IPS-15b (cell line): Measurements from ENCODE around the gene SRRM5.

Experiments
- H3K27me3 ChIP-seq: one replicate; pipeline ENCODE4 v1.6.1; 2013; ENCODE audit warnings: low read length; ENCODE audit not compliant: control insufficient read depth, insufficient read depth
- H3K36me3 ChIP-seq: one replicate; pipeline ENCODE4 v1.6.1; 2013; ENCODE audit warnings: low read length; ENCODE audit not compliant: control insufficient read depth, insufficient read depth
- H3K4me1 ChIP-seq: one replicate; pipeline ENCODE4 v1.6.1; 2013; ENCODE audit warnings: mild to moderate bottlenecking, low read length; ENCODE audit not compliant: control insufficient read depth, insufficient read depth
- H3K4me3 ChIP-seq: one replicate; pipeline ENCODE4 v1.5.1; 2013; ENCODE audit warnings: low read depth, low read length
- H3K9ac ChIP-seq: one replicate; pipeline ENCODE4 v1.6.1; 2013; ENCODE audit warnings: low read depth, mild to moderate bottlenecking, low read length
- H3K9me3 ChIP-seq: one replicate; pipeline ENCODE4 v1.6.1; 2013; ENCODE audit warnings: mild to moderate bottlenecking, low read length; ENCODE audit not compliant: control insufficient read depth, insufficient read depth

Gene SRRM5

DNA sequence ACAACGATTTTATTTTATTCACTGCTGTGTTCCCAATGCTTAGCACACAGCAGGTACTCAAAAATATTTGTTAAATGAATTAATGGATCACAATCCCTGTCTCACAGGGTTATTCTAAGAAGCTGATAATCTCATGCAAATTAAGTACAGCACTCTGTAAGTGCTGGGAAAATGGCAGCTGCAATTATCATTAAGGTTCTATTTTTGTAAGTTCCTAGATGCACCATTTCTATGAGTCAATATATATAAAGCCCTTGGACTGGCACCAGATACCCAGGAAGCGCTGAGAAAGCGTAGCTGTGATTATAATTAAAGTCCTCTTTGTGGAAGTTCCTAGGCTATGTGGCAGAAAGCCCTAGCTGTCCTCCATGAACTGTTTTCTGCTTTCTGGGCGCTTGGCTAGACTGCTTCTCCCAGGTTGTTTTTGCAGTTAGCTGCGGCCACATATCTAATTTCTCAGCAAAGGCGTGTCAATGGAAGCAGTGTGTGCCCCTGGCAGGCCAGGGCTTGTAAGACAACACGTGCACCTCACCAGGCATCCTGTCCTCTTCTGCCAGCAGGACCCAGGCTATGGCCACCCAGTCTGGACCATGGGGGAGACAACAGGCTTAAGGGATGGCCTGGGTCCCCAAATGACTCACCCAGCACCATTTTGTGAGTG lies 5.2 kb upstream of the SRRM5 start:
- H3K9me3 ChIP-seq, result no peaks in the 10 kb centered on the region
- H3K9ac ChIP-seq, result no peak overlapping the region
- H3K4me1 ChIP-seq, result no peaks in the 10 kb centered on the region
- no peaks in the 10 kb centered on the region for H3K27me3 ChIP-seq
- no peak overlapping the region for H3K4me3 ChIP-seq
- no peaks in the 10 kb centered on the region for H3K36me3 ChIP-seq

DNA sequence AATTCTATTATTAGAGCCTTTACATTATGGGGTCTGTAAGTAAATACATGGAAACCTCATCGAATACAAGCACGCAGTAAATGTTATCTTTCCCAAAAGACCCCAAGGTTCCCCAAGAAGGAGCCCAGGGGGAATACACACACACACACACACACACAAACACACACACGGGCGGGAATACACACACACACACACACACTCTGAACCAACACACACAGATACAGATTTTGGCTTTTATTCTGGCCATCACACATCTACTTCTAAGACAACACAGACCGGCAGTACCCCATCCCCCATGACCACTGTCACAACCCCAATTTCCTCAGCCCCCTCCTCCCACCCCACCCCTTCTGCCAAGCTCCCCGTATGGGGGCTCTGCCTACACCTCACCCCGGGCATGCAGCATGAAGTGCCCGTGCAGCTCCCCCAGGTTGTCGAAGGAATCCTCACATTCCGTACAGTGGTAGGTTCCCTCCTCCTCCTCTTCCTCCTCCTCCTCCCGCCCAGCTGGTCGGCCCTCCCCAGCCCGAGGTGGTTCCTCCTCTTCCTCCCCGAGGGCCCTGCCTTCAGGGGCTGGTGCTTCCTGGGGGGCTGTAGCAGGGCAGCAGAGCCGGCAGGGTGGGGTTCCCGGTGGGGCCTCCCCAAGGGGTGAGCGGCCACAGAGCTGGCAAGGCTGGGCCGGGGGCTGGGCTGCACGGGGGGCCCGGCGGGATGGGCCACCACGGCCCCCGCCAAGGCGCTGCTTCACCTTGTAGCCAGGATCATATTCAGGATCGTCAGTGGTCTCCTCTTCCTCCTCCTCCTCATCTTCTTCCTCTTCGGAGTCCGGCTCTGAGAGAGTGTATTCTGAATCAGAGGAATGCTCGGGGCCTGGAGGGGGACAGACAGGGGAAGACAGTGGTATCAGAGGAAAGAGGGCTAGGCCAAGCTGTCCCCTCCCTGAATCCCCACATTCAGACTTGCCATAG lies 4.4 kb upstream of the SRRM5 start:
- Histone ChIP-seq H3K4me1 (no peaks in the 10 kb centered on the region), H3K36me3 (no peaks in the 10 kb centered on the region)

DNA sequence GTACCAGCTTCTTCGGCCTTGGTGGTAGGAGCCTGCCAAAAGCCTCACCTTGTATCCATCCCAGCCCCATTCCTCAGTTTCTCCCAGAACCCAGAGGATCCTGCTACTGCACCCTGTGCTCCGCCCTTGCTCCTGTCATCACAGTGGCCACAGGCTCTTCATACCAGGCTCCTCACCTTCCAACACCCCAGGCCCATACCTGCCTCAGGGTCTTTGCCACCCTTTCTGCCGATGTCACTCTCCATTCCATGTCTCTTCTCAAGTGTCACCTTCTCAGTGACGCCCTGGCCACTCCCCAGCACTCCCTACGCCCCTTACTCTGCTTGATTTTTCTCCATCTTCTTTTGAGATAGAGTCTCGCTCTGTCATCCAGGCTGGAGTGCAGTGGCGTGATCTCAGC lies 2.0 kb upstream of the SRRM5 start:
- Histone ChIP-seq H3K27me3 (no peaks in the 10 kb centered on the region), H3K9me3 (no peaks in the 10 kb centered on the region), H3K36me3 (no peaks in the 10 kb centered on the region), H3K9ac (no peak overlapping the region), H3K4me1 (no peaks in the 10 kb centered on the region), H3K4me3 (no peak overlapping the region)

More for the DNA sequence above, 4.4 kb upstream of the SRRM5 start:
- peak overlapping the region; percentile 24 for H3K9ac ChIP-seq
- H3K9me3 ChIP-seq, result no peaks in the 10 kb centered on the region
- H3K27me3 ChIP-seq, result no peaks in the 10 kb centered on the region
- H3K4me3 ChIP-seq, result no peak overlapping the region

DNA sequence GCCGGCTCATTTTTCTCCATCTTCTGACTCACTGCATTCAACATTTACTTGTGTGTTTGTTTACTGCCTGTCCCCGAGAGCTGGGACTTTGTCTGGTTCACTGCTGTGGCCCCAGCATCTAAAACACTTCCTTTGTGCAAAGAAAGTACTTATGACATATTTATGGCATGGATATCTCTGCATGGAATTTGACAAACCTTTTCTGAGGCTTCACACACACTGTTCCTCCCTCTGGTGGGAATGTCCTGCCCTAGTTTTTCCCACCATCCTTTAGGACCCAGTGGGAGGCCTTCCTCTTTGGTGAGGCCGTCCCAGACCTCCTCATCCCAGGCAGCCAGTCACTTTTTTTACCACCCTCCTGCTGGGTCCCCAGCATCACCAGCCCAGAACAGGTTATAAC lies 1.4 kb upstream of the SRRM5 start:
- Histone ChIP-seq H3K36me3 (no peaks in the 10 kb centered on the region), H3K4me3 (no peak overlapping the region), H3K9ac (no peak overlapping the region), H3K9me3 (no peaks in the 10 kb centered on the region), H3K27me3 (no peaks in the 10 kb centered on the region), H3K4me1 (no peaks in the 10 kb centered on the region)

DNA sequence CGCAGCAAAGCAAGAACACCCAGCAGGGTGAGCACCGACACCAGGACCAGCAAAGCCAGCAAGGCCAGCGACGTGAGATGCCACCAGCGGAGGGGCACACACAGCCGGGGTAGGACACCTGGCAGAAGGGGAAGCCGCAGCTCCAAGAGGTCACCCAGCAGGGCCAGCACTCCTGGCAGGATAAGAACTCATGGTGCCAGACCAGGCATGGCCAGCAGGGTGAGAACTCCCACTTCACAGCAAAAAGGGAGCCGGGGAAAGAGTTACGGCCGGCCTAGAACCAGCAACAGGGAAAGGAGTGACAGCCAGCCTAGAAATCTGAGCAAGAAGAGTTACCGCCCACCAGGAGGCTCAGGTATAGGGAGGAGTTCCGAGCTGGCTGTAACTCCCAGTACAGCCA lies 486 bp downstream of the SRRM5 start:
- Histone ChIP-seq H3K4me3 (no peak overlapping the region), H3K4me1 (no peaks in the 10 kb centered on the region), H3K9me3 (no peaks in the 10 kb centered on the region), H3K27me3 (no peaks in the 10 kb centered on the region), H3K36me3 (no peaks in the 10 kb centered on the region), H3K9ac (no peak overlapping the region)

DNA sequence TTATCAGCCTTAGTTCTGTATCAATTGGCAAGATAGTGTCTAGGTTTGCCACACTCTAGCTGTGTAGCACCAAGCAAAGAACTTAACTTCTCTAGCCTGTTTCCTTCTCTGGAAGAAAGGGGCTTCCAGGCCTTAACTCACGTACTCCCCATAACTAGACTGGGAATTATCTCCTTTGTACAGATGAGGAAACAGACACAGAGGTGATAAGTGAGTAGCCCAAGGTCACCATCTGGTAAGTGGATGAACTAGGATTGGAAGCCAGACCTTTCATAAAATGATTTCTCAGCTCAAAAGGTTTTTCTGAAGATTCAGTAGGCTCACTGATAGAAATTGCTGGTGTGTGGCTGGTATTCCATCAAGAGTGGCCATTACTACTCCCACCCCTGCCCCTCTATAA lies 4.4 kb downstream of the SRRM5 start:
- no peak overlapping the region for H3K9ac ChIP-seq
- H3K9me3 ChIP-seq, result no peaks in the 10 kb centered on the region
- no peak overlapping the region for H3K4me3 ChIP-seq
- H3K27me3 ChIP-seq, result no peaks in the 10 kb centered on the region
- no peaks in the 10 kb centered on the region for H3K36me3 ChIP-seq
- peaks cover 6% of the 10 kb centered on the region for H3K4me1 ChIP-seq

DNA sequence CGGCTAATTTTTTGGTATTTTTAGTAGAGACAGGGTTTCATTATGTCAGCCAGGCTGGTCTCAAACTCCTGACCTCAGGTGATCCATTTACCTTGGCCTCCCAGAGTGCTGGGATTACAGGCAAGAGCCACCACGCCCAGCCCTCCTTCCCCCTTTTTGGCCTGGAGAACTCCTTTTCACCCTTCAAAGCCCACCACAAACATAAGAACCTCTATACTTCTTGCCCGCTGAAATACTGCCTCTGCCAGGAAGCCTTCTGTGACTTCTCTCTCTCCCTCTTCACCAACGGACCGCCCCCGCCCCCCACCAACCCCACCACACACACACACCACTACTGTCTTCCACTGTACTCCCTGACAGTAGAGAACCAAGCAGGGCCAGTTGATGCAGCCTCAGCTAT lies 5.1 kb downstream of the SRRM5 start:
- no peaks in the 10 kb centered on the region for H3K27me3 ChIP-seq
- no peaks in the 10 kb centered on the region for H3K36me3 ChIP-seq
- no peaks in the 10 kb centered on the region for H3K9me3 ChIP-seq
- peaks cover 6% of the 10 kb centered on the region for H3K4me1 ChIP-seq
- H3K9ac ChIP-seq, result no peak overlapping the region
- H3K4me3 ChIP-seq, result no peak overlapping the region

DNA sequence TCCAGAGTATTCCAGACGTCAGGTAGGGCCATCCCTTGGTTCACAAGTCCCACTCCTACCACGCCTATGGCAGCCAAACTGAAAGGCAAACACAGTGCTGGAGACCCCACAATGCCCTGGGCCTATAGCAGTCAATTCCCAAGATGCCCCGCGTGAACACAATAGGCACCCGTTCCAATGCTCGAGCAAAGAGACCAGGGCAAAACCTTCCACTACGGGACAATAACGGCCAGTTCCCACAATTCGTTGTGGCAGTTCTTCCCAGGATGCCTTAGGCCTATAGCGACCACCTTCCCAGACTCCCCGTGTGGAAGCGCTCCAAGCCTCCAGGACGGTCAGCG lies 7.0 kb downstream of the SRRM5 start:
- no peaks in the 10 kb centered on the region for H3K9me3 ChIP-seq
- H3K4me1 ChIP-seq, result peaks cover 6% of the 10 kb centered on the region
- peak overlapping the region; percentile 78 for H3K4me3 ChIP-seq
- no peaks in the 10 kb centered on the region for H3K36me3 ChIP-seq
- H3K27me3 ChIP-seq, result no peaks in the 10 kb centered on the region
- H3K9ac ChIP-seq, result peak overlapping the region; percentile 91

DNA sequence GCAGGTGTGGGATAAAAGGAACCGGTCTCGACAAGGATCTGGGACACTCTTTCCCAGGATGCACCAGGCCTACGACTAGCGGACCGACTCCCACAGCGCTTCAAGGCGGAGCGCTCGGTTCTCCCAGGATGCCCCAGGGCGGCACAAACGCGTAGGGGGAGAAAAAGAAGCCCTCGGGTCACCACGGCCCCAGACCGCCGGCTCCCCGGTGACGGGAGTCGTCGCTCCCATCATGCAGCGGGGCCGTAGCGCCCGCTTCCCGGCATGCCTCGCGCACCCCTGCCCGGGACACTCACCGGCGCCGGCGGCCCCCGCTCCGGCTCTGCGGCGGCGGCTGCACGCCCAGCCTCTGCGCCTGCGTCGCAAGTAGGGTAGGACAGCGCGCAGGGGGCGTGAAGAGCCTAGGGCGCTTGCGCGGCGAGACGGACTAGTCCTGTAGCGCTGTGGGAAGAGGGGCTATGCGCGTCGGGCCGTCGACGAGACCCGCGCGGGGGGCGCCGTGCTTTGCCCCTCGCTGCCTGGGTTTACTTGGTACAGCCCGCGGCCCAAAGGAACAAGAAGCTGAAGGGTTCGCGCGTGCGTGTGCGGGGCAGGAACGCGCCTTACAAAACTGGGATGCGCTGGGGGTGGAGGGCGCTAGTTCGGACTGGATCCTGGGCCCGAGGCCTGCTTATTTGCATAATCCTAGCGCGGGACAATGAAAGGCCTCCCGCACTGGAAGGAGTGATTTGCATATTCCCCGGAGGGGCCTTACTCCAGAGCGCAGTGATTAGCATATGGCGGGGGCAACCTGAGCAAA lies 7.6 kb downstream of the SRRM5 start, which contains the start of gene ZNF428:
ZNF428 (minus strand) TSS at position 368 of the 799 bp plus-strand sequence. CDS start 5,325 bp downstream, outside the sequence.
- Histone ChIP-seq H3K27me3 (no peaks in the 10 kb centered on the region), H3K4me3 (peak within 1 kb of the TSS; percentile 78), H3K9me3 (no peaks in the 10 kb centered on the region), H3K36me3 (no peaks in the 10 kb centered on the region), H3K4me1 (peaks cover 8% of the 10 kb centered on the region), H3K9ac (peak within 1 kb of the TSS; percentile 91)

DNA sequence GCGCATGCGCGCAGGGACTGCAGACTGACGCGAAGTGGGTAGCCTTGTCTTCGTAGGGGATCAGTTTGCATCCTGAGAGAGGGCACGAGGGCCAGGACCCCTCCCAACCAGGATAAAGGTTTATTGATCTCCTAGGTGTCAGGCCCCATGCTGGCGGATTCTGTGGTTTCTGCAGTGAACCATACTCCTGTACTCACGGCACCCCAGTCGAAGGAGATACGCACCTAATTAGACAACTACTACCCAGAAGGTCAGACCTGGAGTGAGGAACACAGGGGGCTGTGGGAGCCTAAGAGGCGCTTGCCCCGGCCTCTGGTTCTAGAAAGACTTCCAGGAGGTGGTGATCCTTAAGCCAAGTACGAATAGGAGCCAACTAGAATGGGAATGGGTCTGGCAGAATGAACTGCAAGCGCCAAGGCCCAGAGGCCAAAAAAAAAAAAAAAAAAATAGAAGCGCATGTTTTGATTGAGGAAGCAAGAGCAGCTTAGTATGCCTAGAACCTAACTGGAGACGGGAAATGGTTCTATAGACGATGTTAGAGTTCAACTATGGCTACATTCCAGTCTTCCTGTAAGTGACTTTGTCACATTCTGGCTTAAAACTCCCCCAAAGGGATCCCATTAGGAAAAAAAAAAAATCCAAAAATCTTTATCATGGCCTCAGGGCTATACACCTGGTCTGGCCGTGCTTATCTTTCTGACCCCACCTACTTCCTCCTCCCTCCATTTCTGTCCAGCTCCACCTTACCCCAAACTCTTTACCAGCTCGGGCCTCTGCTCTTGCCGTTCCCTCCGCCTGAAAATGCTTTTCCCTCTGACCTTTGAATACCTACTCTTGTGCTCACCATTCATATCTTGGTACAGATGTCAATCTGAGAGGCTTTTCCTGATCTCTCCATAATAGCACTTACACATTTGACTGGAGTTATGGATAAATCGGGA lies 8.4 kb downstream of the SRRM5 start:
- Histone ChIP-seq H3K4me3 (peak overlapping the region; percentile 78), H3K9me3 (no peaks in the 10 kb centered on the region), H3K9ac (peak overlapping the region; percentile 14), H3K4me1 (peaks cover 11% of the 10 kb centered on the region), H3K27me3 (no peaks in the 10 kb centered on the region), H3K36me3 (no peaks in the 10 kb centered on the region)

DNA sequence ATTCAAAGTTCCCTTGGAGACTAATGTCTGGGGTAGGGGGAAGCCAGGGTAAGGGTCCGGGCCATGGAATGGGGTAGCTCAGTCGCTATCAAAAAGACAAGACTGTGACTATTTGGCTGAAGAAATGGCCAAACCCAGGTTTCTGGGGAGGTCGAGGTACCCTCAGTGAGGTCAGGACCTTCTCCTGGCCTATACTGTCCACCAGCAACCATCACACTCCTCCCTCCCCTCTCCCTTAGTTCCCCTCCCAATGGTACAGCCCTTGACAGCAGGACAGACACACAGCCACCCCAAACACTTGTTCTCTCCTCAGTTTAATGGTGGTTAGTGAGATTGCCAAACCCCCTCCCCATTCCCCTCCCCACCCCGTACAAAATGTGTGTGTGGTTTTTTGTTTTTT lies 10.2 kb downstream of the SRRM5 start:
- peaks cover 11% of the 10 kb centered on the region for H3K4me1 ChIP-seq
- no peaks in the 10 kb centered on the region for H3K36me3 ChIP-seq
- H3K27me3 ChIP-seq, result peaks cover 13% of the 10 kb centered on the region
- H3K9ac ChIP-seq, result no peak overlapping the region
- no peaks in the 10 kb centered on the region for H3K9me3 ChIP-seq
- H3K4me3 ChIP-seq, result no peak overlapping the region
